Activated CD8-positive, alpha-beta memory T cell treated with anti-CD3 and anti-CD28 coated beads, Interleukin-2, amount 50 U/mL, for 1 hour (primary cell): ENCODE measurements around the gene NAPG.
"Not testable (repeated sequence)": the region's sequence is repeated elsewhere in the genome, so short reads cannot be mapped to it uniquely, and the experiment has no call there.

Experiments used
- DNase-seq: peaks from one replicate; pipeline ENCODE4 v3.0.0-alpha.2; 2020; ENCODE audit errors: extremely low read depth

The NAPG gene

GRCh38 chr18:10546557-10547300, 20.9 kb downstream of the NAPG start:
- no peak for DNase-seq

GRCh38 chr18:10552226-10552625, 26.4 kb downstream of the NAPG start:
- no peak for DNase-seq

DNA sequence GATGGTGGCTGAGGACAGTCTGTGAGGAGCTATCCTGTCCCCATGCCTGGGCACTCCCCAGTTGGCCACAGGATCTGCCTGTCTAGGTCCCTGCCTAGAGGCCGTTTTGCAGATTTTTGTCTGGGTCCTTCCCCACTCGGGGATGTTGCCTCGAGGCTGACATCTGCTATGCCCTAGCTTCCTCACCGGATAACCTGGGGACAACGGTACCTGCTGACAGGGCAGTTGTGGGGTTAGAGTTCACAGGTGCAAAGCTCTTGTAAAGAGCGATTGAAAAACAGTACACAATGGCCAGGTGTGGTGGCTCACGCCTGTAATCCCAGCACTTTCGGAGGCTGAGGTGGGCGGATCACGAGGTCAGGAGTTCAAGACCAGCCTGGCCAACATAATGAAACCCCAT, 30.4 kb downstream of the NAPG start:
- DNase-seq = not testable (repeated sequence)

- no peak for DNase-seq
Measured at GRCh38 chr18:10557085-10557677, 31.4 kb downstream of the NAPG start.

GRCh38 chr18:10558243-10558966, 32.6 kb downstream of the NAPG start:
- DNase-seq = no peak

DNA sequence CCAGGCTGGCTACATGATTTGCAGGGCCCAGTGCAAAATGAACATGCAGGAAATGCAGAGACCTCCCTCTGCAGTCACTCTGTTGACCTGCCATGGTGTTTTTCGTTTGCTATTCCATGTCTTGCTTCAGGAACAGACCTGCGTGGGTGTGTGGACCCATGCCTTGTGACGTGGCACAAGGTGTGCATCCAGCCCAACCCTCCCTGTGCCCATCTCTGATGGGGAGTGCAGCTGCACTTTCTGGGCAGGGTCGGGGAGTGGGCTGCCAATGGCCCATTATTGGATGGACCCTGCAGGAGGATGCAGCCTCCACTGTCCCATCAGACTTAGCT, 33.1 kb downstream of the NAPG start:
- no peak for DNase-seq

DNA sequence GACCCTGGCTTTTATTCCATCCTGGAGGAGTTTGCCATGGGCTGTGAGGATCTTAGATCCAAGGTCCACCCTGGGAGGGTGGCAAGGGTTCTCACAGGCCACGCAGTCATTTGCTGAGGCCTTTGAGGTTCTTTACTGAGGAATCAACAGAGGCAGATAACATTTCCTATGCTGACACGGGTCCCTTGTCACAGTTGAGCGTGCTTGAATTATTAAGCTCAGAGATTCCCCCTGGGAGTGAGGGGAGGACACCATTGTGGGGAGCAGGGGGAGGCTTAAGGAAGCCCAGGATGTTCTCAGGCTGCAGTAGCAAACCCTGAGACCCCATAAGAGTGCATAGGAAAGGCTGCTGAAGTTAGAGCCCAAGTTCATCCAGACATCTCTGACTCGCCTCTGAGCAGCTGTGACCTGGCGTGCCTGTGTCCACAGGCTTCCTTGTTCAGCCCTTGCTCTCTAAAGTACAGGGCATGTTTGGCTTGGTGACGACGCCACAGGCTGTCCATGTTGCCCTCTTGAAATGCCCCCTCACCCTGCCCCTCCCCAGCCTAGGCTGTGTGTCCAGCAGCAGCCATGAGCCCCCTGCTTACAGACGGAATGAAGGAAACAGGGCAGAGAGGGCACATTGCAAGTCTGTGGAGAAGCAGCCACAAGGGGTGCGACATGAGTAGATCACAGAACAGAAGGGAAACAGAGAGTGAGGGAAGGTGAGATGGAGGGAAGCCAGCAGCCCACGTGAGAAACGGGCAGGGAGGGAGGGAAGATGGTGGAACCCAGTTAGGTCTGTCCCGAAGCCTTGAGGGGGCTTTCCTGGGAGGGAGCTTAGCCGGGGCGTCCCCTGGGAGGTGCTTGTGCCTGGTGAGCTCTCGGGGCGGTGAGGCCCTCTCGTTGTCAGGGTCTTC, 34.0 kb downstream of the NAPG start:
- DNase-seq = no peak

GRCh38 chr18:10560452-10561045, 34.7 kb downstream of the NAPG start:
- no peak for DNase-seq

DNA sequence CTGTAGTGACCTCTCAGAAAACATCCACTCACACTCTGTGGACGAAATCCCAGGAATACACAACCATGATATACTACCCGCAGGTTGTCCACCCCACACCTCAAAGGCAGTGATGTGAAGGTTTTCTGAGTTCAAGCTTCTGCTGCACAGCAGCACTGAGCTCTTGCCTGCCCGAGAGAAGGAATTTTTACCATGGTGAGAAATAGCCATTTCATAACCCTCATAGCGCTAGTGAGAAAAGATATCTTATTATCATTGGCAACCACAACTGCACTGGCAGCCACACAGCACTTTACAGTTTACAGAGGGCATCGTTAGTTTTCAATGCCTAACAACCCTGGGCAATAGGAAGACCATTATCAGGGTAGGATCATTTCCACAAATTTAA, 36.9 kb downstream of the NAPG start:
- no peak for DNase-seq

DNA sequence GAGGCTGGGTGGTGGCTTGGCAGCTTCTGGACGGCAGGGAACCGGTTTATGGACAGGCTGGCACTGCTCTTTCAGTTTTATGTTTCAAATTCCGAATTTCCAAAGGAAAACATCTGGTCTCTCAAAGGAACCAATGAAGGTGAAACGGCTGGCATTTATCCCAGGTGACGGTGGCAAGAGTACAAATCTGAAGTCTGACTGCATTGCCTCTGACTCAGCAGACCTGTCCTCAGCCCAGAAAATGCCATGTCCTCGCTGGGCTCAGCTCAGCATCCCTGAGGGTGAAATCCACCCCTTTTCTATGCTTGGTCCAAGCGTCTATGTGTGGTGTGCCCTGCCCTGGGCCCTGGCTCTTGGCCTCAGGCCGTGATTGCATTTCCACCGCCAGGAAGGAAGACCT, 38.1 kb downstream of the NAPG start:
- no peak for DNase-seq

GRCh38 chr18:10564975-10565773, 39.3 kb downstream of the NAPG start:
- no peak for DNase-seq

GRCh38 chr18:10565835-10566234, 40.0 kb downstream of the NAPG start:
- DNase-seq = no peak

GRCh38 chr18:10566390-10566789, 40.6 kb downstream of the NAPG start:
- no peak for DNase-seq

GRCh38 chr18:10569941-10570340, 44.1 kb downstream of the NAPG start:
- not testable (repeated sequence) for DNase-seq

DNA sequence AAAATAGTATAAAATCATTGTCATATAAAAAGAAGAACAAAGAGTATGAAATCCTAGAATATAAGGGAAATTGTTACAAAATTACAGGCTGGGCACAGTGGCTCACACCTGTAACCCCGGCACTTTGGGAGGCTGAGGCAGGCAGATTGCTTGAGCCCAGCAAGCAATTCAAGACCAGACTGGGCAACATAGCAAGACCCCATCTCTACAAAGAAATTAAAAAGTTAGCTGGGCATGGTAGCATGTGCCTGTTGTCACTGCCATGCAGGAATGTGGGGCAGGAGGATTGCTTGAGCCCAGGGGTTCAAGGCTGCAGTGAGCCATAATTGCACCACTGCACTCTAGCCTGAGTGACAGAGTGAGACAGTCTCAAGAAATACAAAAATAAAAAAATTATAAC, 44.8 kb downstream of the NAPG start:
- no peak for DNase-seq

- DNase-seq = no peak
Measured at GRCh38 chr18:10571537-10571936, 45.7 kb downstream of the NAPG start.

GRCh38 chr18:10573261-10573660, 47.4 kb downstream of the NAPG start:
- not testable (repeated sequence) for DNase-seq

DNA sequence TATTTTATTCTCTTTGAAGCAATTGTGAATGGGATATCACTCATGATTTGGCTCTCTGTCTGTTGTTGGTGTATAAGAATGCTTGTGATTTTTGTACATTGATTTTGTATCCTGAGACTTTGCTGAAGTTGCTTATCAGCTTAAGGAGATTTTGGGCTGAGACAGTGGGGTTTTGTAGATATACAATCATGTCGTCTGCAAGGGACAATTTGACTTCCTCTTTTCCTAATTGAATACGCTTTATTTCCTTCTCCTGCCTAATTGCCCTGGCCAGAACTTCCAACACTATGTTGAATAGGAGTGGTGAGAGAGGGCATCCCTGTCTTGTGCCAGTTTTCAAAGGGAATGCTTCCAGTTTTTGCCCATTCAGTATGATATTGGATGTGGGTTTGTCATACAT, 48.6 kb downstream of the NAPG start:
- DNase-seq = not testable (repeated sequence)

DNA sequence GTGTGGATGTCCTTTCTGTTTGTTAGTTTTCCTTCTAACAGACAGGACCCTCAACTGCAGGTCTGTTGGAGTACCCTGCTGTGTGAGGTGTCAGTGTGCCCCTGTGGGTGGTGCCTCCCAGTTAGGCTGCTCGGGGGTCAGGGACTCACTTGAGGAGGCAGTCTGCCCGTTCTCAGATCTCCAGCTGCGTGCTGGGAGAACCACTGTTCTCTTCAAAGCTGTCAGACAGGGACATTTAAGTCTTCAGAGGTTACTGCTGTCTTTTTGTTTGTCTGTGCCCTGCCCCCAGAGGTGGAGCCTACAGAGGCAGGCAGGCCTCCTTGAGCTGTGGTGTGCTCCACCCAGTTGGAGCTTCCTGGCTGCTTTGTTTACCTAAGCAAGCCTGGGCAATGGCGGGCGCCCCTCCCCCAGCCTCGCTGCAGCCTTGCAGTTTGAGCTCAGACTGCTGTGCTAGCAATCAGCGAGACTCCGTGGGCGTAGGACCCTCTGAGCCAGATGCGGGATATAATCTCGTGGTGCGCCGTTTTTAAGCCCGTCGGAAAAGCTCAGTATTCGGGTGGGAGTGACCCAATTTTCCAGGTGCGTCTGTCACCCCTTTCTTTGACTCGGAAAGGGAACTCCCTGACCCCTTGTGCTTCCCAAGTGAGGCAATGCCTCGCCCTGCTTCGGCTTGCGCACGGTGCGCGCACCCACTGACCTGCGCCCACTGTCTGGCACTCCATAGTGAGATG, 52.2 kb downstream of the NAPG start:
- not testable (repeated sequence) for DNase-seq

GRCh38 chr18:10578573-10578899, 52.7 kb downstream of the NAPG start:
- DNase-seq = not testable (repeated sequence)
